ENCODE measurements around the gene CBFA2T2.
"Not testable (repeated sequence)": the region's sequence is repeated elsewhere in the genome, so short reads cannot be mapped to it uniquely, and the experiment has no call there.

CBFA2T2 gene

DNA sequence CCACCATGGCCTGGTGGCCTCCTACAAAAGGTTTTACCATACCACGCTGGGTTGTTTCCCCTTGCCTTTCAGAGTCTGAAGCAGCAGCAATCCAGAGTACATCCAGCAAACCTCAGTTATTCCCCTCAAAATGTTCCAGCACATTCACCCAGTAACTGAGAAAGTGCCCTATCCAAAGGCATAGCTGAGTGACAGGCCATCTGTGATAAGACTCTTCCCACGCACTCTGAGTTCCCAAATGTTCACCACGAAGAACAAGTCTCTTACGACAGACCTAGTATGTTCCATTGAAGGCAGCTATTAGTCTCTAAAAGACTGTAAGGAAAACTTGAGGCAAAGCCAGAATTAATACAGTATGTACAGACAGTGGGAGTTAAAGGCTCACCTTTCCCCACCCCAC, 140.6 kb downstream of the CBFA2T2 start:
- no peak for DNase-seq

DNA sequence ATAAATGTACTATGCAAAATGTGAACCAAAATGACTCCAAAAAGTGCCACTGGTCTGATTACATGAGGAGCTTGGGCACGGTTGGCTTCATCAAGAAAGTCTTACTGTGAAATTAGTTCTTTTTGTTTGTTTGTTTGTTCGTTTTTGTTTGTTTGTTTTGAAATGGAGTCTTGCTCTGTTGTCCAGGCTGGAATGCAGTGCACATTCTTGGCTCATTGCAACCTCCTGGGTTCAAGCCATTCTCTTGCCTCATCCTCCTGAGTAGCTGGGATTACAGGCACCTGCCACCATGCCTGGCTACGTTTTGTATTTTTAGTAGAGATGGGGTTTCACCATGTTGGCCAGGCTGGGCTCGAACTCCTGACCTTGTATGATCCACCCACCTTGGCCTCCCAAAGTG, 142.0 kb downstream of the CBFA2T2 start:
- not testable (repeated sequence) for DNase-seq

DNA sequence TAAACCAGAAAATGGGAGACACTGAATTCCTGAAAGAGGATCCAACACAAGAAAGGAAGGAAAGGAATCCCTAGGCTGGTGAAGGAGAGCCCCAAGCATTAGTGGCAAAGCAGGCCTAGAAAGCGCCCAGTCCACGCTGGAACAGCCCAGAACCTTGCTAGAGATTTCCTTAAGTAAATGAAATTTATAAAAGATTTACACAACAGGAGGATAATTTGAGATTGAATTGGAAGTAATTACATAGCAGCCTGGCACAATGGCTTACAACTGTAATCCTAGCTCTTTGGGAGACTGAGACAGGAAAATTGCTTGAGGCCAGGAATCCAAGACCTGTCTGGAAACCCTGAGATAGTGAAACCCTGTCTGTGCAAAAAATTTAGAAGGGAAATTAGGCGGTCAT, 145.4 kb downstream of the CBFA2T2 start:
- DNase-seq, result no peak

DNA sequence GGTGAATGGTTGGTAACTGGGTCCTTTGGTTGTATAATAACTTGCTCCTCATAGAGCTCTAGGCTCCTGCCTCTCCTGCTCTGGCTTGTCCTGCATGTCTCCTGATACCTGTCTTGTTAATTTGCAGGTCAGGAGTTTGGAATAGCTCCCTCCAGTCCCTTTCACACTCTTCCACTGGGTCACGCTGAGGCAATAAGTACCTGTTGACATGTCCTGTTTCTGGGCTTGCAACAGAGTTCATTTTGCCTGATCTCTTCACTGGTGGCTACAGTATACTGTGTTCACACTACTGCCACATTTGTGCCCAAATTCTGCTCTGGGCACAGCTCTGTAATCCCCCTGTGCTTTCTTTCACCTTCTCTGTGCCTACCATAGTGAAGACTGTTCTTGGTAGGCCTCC, 146.9 kb downstream of the CBFA2T2 start:
- no peak for DNase-seq

DNA sequence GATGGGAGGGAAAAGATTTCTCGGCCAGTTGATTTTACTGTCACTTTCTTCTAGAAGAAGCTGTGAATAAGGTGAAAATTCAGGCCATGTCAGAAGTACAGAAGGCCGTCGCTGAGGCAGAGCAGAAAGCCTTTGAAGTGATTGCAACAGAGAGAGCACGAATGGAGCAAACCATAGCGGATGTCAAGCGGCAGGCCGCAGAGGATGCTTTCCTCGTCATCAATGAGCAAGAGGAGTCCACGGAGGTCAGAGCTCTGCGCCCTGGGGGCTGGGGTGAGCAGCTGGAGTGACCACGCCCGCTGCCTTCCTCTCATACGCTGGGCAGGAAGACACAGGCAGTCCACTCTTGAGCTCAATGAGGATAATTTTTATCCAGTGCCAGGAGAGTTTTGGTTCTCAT, 150.4 kb downstream of the CBFA2T2 start:
- DNase-seq, result no peak

DNA sequence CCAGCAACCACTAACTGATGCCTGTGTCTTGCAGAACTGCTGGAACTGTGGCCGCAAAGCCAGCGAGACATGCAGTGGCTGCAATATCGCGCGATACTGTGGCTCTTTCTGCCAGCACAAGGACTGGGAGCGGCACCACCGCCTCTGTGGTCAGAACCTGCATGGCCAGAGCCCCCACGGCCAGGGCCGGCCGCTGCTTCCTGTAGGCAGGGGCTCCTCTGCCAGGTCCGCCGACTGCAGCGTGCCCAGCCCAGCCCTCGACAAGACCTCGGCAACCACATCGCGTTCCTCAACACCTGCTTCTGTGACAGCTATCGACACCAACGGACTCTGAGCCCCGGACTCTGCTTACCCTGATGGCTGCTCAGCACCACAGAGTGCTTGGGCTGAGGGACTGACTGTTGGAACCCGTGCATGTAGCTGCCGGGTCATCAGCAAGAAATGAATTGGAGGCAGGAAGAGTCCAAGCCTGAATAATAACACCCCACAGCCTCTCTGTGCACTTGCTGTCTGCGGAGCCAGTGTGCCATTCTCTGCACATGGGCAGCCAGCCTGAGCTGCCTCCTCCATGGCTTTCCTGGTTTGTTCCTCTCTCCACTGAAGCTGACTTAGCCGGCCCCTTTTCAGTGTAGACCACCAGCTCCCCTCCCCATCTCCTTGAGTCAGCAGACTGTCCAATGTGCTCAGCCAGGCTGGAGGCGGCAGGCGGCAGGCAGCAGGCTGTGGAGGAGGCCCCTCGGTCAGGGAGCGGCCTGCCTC, 154.6 kb downstream of the CBFA2T2 start:
- no peak for DNase-seq

DNA sequence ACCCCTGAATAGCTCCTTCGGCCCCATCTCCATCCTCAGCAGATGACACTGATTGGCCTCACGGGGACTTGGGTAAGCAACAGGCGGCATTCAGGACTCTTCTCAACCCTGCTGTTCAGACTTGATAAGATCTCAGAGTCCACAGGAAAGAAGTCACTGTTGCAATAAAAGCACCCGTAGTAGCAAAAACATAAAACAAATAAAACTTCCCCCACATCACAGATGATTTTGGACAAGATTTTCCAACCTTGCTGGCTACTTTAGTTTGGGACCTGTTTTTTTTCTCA, 155.1 kb downstream of the CBFA2T2 start:
- no peak for DNase-seq

DNA sequence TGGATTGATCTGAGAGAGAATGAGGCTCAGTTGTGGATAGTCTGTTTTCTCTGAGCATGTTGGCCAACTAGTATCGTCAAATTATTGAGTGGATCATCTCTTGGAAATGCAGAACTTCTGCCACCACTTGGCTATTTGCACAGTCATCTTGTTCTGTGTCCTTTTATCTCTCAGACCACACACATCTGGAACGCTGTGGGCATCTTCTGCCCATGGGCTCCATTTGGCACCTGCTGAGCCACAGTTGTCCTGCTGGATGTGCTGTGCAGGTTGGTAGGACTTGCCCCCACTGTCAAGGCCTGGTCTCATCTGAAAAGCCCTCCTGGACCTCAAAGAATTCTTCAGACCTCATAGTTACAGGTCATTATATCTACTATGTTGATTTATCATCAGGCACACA, 155.5 kb downstream of the CBFA2T2 start:
- no peak for DNase-seq

DNA sequence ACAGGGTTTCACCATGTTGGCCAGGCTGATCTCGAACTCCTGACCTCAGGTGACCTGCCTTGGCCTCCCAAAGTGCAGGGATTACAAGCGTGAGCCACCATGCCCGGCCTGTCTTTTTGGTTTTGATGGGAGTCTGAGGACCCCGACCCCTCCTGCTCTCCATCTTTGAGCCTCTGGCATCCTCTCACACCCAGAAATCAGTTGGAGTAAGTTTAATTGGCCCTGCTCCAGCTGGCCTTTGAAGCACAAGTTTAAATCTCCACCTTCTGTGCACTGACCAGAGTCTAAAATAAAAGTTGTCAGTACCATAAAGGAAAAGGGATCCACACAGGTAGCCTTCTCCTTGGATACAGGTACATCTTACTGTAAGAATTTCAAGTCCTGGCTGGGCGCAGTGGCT, 156.3 kb downstream of the CBFA2T2 start:
- DNase-seq, result no peak

DNA sequence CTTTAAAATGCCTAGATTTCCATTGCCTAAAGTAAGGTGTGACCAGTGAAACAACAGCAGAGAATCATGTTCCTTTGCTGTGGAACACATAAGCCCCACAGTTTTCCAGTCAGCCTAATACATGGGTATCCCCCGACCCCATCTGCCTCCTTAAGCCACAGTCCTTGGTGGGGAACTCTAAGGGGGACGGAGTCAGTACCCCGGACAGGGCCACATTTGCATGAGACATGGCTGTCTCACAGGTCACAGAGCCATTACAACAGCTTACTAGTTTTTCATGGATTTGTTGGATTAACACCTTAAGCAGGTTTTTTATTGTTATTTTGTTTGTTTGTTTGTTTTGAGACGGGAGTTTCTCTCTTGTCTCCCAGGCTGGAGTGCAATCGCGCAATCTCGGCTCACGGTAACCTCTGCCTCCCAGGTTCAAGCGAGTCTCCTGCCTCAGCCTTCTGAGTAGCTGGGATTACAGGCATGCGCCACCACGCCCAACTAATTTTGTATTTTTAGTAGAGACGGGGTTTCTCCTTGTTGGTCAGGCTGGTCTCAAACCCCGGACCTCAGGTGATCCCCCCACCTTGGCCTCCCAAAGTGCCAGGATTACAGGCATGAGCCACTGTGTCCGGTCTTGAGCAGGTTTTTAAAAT, 157.2 kb downstream of the CBFA2T2 start:
- not testable (repeated sequence) for DNase-seq

DNA sequence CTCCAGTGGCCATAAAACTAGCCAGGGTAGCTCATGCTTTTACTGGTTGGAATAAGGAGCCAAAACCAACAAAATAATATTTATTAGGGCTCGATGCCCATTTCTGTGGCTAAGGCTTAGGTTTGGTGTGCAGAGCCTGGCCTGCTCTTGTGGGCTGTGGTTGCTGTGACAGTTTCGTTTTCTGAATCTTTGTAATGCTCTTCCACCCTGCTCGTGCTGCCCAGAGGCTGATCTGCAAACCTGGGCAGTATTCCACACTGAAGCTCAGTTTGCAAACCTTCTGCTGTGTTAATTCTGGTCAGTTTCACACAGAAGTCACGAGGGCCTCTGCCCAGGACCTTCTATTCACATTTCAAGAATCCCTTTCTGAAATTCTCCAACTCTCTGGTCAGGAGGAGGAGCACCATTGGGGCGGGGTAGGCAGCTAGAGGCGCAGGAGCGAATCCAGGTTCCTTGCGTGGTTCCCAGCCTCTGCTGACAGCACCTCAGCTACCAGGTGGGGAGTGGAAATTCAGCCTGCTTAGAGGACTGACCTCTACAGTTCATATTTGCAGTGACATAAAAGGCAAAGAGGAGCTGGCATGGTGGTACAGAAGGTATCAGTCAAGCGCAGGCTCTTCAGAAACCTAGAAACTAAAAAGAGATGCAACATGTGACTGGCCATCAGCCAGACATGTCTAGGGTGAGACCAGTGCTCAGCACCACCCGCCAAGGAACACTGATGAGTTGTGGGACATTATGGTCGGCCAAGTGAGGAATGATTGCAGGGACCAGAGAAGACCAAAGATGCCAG, 157.9 kb downstream of the CBFA2T2 start:
- no peak for DNase-seq

DNA sequence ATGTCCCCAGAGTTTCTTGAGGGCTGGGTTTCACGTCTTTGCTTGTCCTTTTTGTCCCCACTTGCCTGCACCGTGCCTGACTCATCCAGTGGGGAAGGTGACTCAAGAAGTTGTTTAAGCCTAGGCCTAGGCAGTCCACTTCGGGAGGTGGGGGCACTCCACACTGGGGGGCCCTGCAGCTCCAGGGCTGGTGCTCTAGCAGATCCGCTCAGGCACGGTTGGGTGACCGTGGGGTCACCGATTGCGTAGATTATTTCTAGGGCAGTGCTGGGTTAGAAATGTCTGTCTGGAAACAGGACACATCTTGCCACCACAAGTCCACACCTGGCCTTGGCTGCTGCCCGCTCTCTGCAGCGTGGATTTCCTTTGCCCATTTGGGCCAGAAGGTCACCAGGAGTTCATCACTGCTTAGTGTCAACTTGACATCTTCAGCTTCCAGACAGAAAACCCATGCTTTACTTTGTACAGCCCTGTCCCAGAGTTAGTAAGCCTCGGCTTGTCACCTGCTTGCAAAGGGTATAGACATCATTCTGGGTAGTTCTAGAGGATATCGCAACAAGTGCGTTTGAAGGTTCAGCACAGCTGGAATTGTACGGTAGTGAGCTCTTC, 158.6 kb downstream of the CBFA2T2 start:
- DNase-seq, result no peak

DNA sequence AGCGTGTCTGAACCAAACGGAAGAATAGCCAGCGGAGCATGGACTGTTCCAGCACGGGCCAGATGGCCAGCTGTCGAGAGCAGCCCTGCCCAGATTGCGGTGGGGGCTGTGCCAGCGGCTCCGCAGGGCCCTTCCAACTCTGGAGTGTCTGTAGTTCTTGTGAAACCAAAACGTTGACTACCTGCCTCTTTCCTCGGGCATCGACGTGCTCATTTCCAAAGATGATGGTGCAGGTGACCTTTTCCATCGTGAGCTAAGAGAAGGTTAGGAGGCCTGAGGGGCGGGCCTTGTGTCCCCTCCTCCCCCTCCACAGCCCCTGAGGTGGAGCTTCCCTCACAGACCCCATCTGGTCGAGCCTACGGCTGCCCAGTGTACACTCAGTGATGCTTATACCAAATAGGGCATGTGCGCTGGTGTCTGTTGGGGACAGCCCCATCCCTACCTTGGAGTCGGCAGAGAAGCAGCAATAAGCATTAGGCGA, 159.3 kb downstream of the CBFA2T2 start:
- DNase-seq, result no peak

DNA sequence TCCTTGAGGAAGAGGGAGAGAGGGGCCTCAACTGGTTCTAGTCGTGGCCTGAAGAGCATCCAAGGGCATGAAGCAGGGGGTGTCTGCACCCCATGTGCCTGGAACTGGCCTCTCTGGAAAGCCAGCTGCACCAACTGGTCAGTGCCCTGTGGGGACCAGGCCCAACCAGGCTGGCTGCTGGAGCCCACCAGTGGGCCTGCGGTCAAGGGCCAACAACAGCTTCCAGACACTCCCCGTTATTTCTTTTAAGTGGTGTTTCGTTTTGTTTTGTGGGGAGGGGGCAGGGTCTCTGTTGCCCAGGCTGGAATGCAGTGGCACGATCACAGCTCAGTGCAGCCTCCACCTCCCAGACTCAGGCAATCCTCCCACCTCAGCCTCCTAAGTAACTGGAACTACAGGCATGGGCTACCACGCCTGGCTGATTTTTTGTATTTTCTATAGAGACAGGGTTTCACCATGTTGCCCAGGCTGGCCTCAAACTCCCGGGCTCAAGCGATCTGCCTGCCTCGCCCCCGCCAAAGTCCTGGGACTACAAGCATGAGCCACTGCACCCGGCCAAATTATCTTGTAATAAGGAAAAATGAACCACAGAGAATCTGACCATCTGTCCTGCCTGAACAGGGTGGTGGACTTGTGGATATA, 160.3 kb downstream of the CBFA2T2 start:
- no peak for DNase-seq

DNA sequence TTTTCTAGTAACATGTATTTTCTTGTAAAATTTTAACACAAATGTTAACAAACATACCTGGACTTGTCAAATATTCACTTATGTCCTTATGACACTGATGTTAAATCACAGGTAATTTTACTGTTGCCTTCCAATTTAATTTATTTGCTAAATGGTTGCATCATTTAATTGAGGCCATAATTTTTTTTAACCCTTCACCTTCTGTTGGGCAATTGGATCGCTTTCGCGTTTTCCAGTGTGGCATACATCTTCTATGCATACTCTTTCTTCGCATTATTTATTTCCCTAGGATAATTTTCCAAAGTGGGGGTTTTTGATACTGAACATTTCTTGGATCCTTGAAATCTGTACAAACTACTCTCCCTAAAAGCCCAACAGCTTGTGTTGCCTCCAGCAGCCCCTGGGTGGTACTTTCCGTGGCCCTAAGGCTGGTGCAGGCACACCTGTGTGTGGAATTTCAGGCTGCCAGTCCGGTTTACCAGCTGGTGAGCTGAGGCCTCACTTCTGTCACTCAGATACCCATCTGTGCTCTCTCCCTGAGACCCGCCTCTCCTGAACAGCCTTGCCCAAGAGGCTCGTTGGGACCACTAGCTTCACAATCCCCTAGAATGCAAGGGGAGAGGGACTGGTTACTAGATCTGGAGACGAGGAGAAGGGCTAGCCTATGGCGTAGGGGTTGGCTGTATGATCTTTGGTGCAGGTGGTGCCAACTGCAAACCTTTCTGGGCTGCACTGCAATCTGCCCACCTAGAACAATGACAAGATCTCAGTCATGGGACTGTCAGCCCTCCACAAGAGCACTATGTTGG, 161.1 kb downstream of the CBFA2T2 start:
- no peak for DNase-seq

DNA sequence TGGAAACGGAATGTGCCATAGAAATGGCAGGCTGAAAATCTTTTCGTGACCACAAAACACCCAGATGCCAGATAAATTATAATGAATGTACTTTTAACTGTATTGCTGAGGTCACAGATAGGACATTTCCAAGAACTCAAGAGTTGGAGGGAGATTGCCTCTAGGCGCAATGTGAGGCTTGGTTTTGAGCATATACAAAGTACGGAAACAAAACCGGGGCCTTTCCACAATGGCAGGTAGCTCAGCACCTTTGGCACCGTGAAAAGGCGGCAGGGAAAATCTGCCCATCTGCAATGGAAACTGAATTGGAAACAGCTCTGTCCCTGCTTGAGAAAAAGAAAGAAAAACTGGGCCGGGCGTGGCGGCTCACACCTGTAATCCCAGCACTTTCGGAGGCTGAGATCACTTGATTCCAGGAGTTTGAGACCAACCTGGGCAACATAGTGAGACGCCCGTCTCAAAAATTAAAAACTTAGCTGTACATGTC, 161.7 kb downstream of the CBFA2T2 start:
- no peak for DNase-seq

DNA sequence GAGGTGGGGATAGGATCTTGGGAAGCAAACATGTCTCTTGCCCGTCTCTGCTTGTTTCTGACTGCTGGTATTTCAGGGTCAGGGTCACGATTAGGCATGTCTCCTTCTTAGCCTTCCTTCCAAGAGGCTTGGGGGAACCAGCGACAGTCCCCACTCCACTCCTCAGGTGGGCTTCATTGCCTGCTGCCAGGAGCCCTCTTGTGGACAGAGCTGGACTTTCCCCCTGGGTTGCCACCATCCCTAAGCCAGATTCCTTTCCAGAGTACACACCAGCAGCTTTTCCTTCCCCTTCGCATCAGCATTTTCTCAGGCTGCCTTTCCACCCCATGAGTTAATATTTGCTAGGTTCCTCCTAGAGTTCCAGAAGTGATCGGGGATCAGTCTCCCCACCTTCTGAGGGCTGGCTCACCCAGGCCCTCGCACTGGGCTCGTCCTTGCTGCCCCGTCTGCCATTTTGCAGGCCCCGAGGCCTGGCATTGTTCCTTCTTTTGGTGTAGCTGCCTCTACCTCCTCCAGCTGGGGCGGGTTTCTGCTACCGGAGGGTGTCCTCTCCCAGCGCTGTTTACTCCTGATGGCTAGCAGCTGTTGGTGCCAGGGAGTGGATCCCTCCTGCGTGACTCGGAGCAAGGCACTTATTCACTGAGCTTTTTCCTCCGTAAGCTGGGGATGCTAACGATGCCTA, 163.5 kb downstream of the CBFA2T2 start:
- DNase-seq, result no peak

DNA sequence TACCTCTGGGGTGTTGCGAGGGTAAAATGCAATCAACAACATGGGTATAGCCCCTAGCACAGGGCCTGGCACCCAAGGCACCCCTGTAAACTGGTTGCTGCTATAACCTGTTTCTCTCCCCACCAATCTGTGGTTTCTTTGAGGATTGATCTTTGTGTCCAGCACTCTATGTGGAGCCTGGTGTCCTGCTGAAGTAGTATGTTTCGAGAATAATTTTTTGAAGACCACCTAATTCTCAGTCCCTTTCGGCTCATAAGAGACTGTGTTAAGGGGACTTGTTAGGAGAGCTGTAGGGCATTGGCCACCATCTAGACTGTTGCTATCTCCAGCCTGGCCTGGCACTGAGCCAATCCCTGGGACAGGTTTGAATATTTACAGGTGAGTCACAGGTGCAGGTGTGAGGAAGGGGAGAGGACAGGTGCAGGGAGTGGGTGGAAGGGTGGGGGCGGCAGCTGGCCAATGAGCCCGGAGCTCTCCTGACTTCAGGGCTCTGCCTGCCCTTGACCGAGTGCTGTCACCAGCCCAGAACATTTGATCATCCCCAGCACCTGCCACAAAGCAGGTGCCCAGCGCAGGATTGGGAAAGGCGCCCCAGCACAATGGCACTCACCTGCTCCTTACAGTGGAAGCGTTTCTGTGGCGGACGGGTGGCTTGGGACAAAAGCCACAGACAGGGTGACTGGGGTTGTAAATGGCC, 164.2 kb downstream of the CBFA2T2 start:
- DNase-seq, result no peak

DNA sequence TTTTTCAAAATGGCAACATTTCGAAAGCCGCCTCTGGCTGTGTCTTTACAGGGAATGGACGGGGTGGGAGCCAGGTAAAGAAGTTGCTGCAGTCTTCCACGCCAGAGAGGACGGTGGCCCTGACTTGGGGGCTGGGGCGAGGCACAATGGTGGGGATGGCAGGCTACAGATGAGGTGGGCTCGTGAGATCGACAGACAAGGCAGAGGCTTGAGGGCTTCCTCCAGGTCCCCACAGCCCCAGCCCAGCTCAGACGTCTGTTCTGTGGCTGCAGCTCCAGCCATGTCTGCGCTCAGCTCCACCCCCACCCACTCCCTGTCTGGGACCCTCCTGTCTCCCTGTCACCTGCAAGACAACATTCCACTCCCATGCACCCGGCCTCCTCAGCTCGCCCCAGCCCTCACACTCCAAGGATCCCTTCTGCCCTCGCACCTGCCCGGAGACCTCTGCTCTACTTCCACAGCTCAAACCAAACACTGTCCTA, 164.8 kb downstream of the CBFA2T2 start:
- no peak for DNase-seq

DNA sequence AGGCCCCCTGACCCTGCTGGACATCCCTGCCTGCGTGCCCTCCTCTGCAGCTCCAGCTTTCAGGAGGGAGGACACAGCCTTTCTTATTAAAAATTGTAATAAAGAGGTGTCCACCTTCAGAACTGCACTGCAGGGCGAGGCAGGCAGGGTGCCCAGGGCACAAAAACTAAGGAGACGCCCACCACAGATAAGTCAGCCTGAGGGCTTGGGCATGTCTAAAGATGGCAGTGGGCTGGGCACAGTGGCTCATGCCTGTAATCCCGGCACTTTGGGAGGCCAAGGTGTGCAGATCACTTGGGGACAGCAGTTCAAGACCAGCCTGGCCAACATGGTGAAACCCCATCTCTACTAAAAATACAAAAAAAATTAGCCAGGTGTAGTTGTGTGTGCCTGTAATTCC, 165.3 kb downstream of the CBFA2T2 start:
- DNase-seq, result no peak
